Kidney (tissue), 14 donors: ENCODE results near the gene PLA2G4B. TPM values are rescaled to one million over a fixed set of nuclear protein-coding genes. Genes with fewer than 3 reads are reported as not detected.

Experiments
- DNase-seq, 5 donors: peaks; one replicate each; pipeline ENCODE4 v3.0.0-alpha.2; 2013 to 2020
- FAIRE-seq: peaks from 2 replicates; lab custom pipeline; 2012; peaks lifted over from hg19 to GRCh38; lab: Jason Lieb, UNC
- H3K27ac ChIP-seq, 2 donors: one replicate each; pipeline ENCODE4 v1.7.0; 2013; ENCODE audit warnings: low read depth in 2 of 2, low read length in 2 of 2, inconsistent platforms in 1 of 2
- H3K27me3 ChIP-seq: one replicate; pipeline ENCODE4 v1.7.1; 2013; ENCODE audit warnings: low read length, inconsistent platforms; ENCODE audit not compliant: control insufficient read depth, insufficient read depth
- H3K36me3 ChIP-seq, 3 donors: one replicate each; pipeline versions ENCODE4 v1.7.0 to v1.7.1; 2013; ENCODE audit warnings: low read length in 3 of 3, control low read depth in 1 of 3, inconsistent platforms in 1 of 3; ENCODE audit not compliant: insufficient read depth in 3 of 3, control insufficient read depth in 2 of 3
- H3K4me1 ChIP-seq, 3 donors: one replicate each; pipeline versions ENCODE4 v1.7.0 to v1.7.1; 2013; ENCODE audit warnings: low read length in 3 of 3, inconsistent platforms in 1 of 3, low read depth in 1 of 3; ENCODE audit not compliant: control insufficient read depth in 2 of 3, insufficient read depth in 2 of 3
- H3K4me3 ChIP-seq, 3 donors: one replicate each; pipeline versions ENCODE4 v1.7.0 to v1.8.1; 2013; ENCODE audit warnings: low read length in 3 of 3, control low read depth in 1 of 3, inconsistent platforms in 1 of 3
- H3K9ac ChIP-seq, 3 donors: one replicate each; pipeline versions ENCODE4 v1.7.0 to v1.7.1; 2013; ENCODE audit warnings: low read length in 3 of 3, control low read depth in 1 of 3, inconsistent platforms in 1 of 3
- H3K9me3 ChIP-seq, 3 donors: one replicate each; pipeline versions ENCODE4 v1.7.0 to v1.7.1; 2013; ENCODE audit warnings: low read length in 3 of 3, control low read depth in 1 of 3, inconsistent platforms in 1 of 3; ENCODE audit not compliant: control insufficient read depth in 2 of 3, insufficient read depth in 1 of 3
- CTCF ChIP-seq: IDR thresholded peaks from 3 replicates; pipeline ENCODE4 v1.5.1; 2012; ENCODE audit warnings: mild to moderate bottlenecking, moderate library complexity, borderline replicate concordance; ENCODE audit not compliant: insufficient read depth; ENCODE audit errors: extremely low read depth
- intact Hi-C: fragments of 100-400 bp; cut with DNase I; formaldehyde crosslinking; loops from one replicate; pipeline ENCODE4 v1.11.1; 2022
- polyA plus RNA-seq: library from polyadenylated mRNA; stranded (reverse); fragments of 350-450 nt; fragmentation: Illumina TruSeq; extraction: RNeasy Lipid Tissue Mini Kit (QIAGEN cat#74804); gene quantifications from one replicate; pipeline ENCODE4 v1.2.3, GENCODE V29; 2014; ENCODE audit warnings: low read depth, low replicate concordance; ENCODE audit not compliant: insufficient read depth
- total RNA-seq: library from RNA; stranded (reverse); fragmentation: NEBNext Ultra II Directional; extraction: Animal tissue kit (Norgen Biotek cat#: 25700); gene quantifications from one replicate; pipeline ENCODE4 v1.2.1, GENCODE V29; 2021
- donor health status: control.
- donor health status: control.
- donor health status: control.
- donor health status: control.
- donor health status: control.
- donor health status: DM: yes; HTN: yes; CAD: no.
- donor health status: Normal renal cell carcinoma (clear cell type).

Gene PLA2G4B
- total and polyA plus RNA-seq, 2 donors from 2014 or later, result 4.8 to 8.3 TPM

GRCh38 chr15:41852736-41853590 is 14.3 kb downstream of the PLA2G4B start:
- no peaks in the 10 kb centered on the region for H3K9me3 ChIP-seq
- no peak overlapping the region for H3K27ac ChIP-seq
- no peak for FAIRE-seq
- peaks cover 0 to under 1% (median 0%) of the 10 kb centered on the region in 3 donors for H3K36me3 ChIP-seq
- no peak for TF ChIP-seq CTCF
- no peak overlapping the region for H3K9ac ChIP-seq
- intact Hi-C loops, result no loop called here
- H3K4me3 ChIP-seq, result no peak overlapping the region
- H3K27me3 ChIP-seq, result no peaks in the 10 kb centered on the region
- H3K4me1 ChIP-seq, result peaks cover 0 to 3% (median 0%) of the 10 kb centered on the region in 3 donors
- no peak for DNase-seq

- TF ChIP-seq CTCF, result no peak
- Histone ChIP-seq H3K27ac (no peak overlapping the region), H3K9me3 (no peaks in the 10 kb centered on the region), H3K27me3 (no peaks in the 10 kb centered on the region), H3K4me1 (peaks cover 0 to 3% (median 0%) of the 10 kb centered on the region in 3 donors), H3K4me3 (no peak overlapping the region), H3K36me3 (no peaks in the 10 kb centered on the region), H3K9ac (no peak overlapping the region)
- DNase-seq (no peak), FAIRE-seq (no peak)
- intact Hi-C loops, result no loop called here
These were observed 15.2 kb downstream of the PLA2G4B start for GRCh38 chr15:41853831-41854230.

GRCh38 chr15:41854443-41854842 is 15.8 kb downstream of the PLA2G4B start:
- TF ChIP-seq CTCF, result no peak
- H3K4me1 ChIP-seq, result peaks cover 0 to 3% (median 0%) of the 10 kb centered on the region in 3 donors
- H3K9ac ChIP-seq, result no peak overlapping the region
- H3K27me3 ChIP-seq, result no peaks in the 10 kb centered on the region
- peak in 1 of 5 donors; percentile 50 for DNase-seq
- no peak overlapping the region for H3K4me3 ChIP-seq
- FAIRE-seq, result no peak
- H3K36me3 ChIP-seq, result no peaks in the 10 kb centered on the region
- no peak overlapping the region for H3K27ac ChIP-seq
- no peaks in the 10 kb centered on the region for H3K9me3 ChIP-seq
- intact Hi-C loops, result no loop called here
